ENCODE measurements around the gene TRAF3IP1. TPM values are rescaled to one million over a fixed set of nuclear protein-coding genes. Genes with fewer than 3 reads are reported as not detected.

The TRAF3IP1 gene
- total and polyA plus RNA-seq, 2 of the 13 experiments (the other 11 are each of a cell fraction or from before 2014, with no cell fraction given) = 4.1 to 12.9 TPM

DNA sequence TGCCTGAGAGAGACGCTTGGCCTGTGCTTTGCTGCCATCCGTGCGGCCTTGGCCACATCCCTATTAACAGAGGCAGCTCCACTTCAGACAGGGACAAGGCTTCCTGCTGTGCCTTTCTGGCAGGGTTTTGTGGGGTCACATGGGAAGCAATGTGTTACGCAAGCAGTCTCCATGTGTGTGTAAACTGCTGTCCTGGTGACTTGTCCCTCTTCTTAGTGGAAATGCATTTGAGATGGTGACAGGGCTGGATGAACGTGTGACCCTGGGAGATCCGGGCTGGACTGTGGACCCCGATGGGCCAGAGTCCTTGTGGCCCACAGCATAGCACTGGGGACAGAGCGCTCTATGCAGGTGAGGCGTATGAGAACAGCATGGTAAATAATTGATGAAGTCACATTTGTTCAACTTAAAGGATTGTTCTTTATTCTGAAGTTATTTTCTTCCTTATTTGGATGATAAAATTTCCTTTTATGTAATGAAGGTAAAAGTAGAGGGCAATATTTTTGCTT is 129.6 kb downstream of the TRAF3IP1 start (continued):
- TF ChIP-seq, protein P1, sequence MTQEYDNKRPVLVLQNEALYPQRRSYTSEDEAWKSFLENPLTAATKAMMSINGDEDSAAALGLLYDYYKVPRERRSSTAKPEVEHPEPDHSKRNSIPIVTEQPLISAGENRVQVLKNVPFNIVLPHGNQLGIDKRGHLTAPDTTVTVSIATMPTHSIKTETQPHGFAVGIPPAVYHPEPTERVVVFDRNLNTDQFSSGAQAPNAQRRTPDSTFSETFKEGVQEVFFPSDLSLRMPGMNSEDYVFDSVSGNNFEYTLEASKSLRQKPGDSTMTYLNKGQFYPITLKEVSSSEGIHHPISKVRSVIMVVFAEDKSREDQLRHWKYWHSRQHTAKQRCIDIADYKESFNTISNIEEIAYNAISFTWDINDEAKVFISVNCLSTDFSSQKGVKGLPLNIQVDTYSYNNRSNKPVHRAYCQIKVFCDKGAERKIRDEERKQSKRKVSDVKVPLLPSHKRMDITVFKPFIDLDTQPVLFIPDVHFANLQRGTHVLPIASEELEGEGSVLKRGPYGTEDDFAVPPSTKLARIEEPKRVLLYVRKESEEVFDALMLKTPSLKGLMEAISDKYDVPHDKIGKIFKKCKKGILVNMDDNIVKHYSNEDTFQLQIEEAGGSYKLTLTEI (CRISPR knock-in tag; conservative IDR thresholded peaks at IDR 0.05) = no peak
- TF ChIP-seq KDM2A (CRISPR knock-in tag; IDR thresholded peaks at IDR 0.05; ENCODE audit: borderline replicate concordance, low read depth) (peak; percentile 72), ZNF768 (CRISPR knock-in tag; IDR thresholded peaks at IDR 0.05) (no peak), ZNF253 (CRISPR knock-in tag; IDR thresholded peaks at IDR 0.05; ENCODE audit: borderline replicate concordance) (no peak), ZNF383 (CRISPR knock-in tag; IDR thresholded peaks at IDR 0.05; ENCODE audit: borderline replicate concordance) (no peak), ZNF574 (CRISPR knock-in tag; IDR thresholded peaks at IDR 0.05) (peak; percentile 92), SETDB1 (CRISPR knock-in tag; IDR thresholded peaks at IDR 0.05; ENCODE audit: borderline replicate concordance) (no peak), ZNF251 (CRISPR knock-in tag; IDR thresholded peaks at IDR 0.05) (no peak), ZNF333 (CRISPR knock-in tag; IDR thresholded peaks at IDR 0.05; ENCODE audit: borderline replicate concordance) (no peak), ZNF629 (CRISPR knock-in tag; conservative IDR thresholded peaks at IDR 0.05) (peak; percentile 78), ZSCAN22 (CRISPR knock-in tag; IDR thresholded peaks at IDR 0.05) (no peak), ZNF83 (CRISPR knock-in tag; IDR thresholded peaks at IDR 0.05; ENCODE audit: borderline replicate concordance) (no peak), RFX1 (IDR thresholded peaks at IDR 0.05) (peak; percentile 70; the same call in 1 of the 2 replicates), TGIF2 (CRISPR knock-in tag; IDR thresholded peaks at IDR 0.05) (peak; percentile 98), FOSL1 (CRISPR knock-in tag; IDR thresholded peaks at IDR 0.05; ENCODE audit: borderline replicate concordance) (no peak), GZF1 (CRISPR knock-in tag; IDR thresholded peaks at IDR 0.05) (peak; percentile 70; the same call in 1 of the 2 replicates), TEAD3 (CRISPR knock-in tag; optimal IDR thresholded peaks at IDR 0.05; ENCODE audit: borderline replicate concordance) (peak; percentile 95), RAD51 (IDR thresholded peaks at IDR 0.05; ENCODE audit: borderline replicate concordance) (peak; percentile 63)
- TF ChIP-seq, protein P2, sequence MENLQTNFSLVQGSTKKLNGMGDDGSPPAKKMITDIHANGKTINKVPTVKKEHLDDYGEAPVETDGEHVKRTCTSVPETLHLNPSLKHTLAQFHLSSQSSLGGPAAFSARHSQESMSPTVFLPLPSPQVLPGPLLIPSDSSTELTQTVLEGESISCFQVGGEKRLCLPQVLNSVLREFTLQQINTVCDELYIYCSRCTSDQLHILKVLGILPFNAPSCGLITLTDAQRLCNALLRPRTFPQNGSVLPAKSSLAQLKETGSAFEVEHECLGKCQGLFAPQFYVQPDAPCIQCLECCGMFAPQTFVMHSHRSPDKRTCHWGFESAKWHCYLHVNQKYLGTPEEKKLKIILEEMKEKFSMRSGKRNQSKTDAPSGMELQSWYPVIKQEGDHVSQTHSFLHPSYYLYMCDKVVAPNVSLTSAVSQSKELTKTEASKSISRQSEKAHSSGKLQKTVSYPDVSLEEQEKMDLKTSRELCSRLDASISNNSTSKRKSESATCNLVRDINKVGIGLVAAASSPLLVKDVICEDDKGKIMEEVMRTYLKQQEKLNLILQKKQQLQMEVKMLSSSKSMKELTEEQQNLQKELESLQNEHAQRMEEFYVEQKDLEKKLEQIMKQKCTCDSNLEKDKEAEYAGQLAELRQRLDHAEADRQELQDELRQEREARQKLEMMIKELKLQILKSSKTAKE (CRISPR knock-in tag; IDR thresholded peaks at IDR 0.05; ENCODE audit: borderline replicate concordance) = peak; percentile 95
- TF ChIP-seq, protein P3, sequence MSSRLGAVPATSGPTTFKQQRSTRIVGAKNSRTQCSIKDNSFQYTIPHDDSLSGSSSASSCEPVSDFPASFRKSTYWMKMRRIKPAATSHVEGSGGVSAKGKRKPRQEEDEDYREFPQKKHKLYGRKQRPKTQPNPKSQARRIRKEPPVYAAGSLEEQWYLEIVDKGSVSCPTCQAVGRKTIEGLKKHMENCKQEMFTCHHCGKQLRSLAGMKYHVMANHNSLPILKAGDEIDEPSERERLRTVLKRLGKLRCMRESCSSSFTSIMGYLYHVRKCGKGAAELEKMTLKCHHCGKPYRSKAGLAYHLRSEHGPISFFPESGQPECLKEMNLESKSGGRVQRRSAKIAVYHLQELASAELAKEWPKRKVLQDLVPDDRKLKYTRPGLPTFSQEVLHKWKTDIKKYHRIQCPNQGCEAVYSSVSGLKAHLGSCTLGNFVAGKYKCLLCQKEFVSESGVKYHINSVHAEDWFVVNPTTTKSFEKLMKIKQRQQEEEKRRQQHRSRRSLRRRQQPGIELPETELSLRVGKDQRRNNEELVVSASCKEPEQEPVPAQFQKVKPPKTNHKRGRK (CRISPR knock-in tag; IDR thresholded peaks at IDR 0.05) = no peak
- TF ChIP-seq, protein P4, sequence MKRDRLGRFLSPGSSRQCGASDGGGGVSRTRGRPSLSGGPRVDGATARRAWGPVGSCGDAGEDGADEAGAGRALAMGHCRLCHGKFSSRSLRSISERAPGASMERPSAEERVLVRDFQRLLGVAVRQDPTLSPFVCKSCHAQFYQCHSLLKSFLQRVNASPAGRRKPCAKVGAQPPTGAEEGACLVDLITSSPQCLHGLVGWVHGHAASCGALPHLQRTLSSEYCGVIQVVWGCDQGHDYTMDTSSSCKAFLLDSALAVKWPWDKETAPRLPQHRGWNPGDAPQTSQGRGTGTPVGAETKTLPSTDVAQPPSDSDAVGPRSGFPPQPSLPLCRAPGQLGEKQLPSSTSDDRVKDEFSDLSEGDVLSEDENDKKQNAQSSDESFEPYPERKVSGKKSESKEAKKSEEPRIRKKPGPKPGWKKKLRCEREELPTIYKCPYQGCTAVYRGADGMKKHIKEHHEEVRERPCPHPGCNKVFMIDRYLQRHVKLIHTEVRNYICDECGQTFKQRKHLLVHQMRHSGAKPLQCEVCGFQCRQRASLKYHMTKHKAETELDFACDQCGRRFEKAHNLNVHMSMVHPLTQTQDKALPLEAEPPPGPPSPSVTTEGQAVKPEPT (CRISPR knock-in tag; IDR thresholded peaks at IDR 0.05; ENCODE audit: low read depth) = peak; percentile 93
